ENCODE measurements around the gene NKX2-3. TPM values are rescaled to one million over a fixed set of nuclear protein-coding genes. Genes with fewer than 3 reads are reported as not detected.

NKX2-3 gene
- total RNA-seq, 1 experiment from 2014 or later, result not detected

- Histone ChIP-seq H3K9me2 (ENCODE audit: insufficient read depth) (no peaks in the 10 kb centered on the region), H3K4me1 (ENCODE audit: control insufficient read depth in 1 of 2, insufficient read depth in 2 of 2, low read length in 2 of 2) (no peaks in the 10 kb centered on the region), H3K9ac (ENCODE audit: low read length) (no peak overlapping the region), H3K79me2 (ENCODE audit: insufficient read depth, low read length) (no peaks in the 10 kb centered on the region), H3K4me3 (replicated peaks in 1 of 2; ENCODE audit: low read depth in 1 of 2, low read length in 2 of 2) (no peak overlapping the region), H3K4me2 (ENCODE audit: low read length) (no peak overlapping the region), H3K27me3 (ENCODE audit: insufficient read depth, low read length) (no peaks in the 10 kb centered on the region), H2AFZ (ENCODE audit: low read depth, low read length, poor library complexity, severe bottlenecking) (no peak overlapping the region), H3K27ac (ENCODE audit: low read depth, low read length) (no peak overlapping the region), H4K20me1 (ENCODE audit: insufficient read depth) (no peaks in the 10 kb centered on the region), H3K36me3 (ENCODE audit: control insufficient read depth in 1 of 2, insufficient read depth in 2 of 2, low read length in 2 of 2) (no peaks in the 10 kb centered on the region), H3K9me3 (ENCODE audit: control insufficient read depth in 1 of 2, insufficient read depth in 1 of 2, low read depth in 1 of 2, low read length in 2 of 2) (no peaks in the 10 kb centered on the region)
- intact Hi-C loops (cut with micrococcal nuclease), result no loop called here
- POLR2A ChIA-PET, result no interaction called here
- TF ChIP-seq ELF1 (IDR thresholded peaks at IDR 0.05; ENCODE audit: borderline replicate concordance, low read depth) (no peak), TCF7L2 (IDR thresholded peaks at IDR 0.05; ENCODE audit: borderline replicate concordance, extremely low read depth, insufficient read depth, insufficient read length) (no peak), REST (IDR thresholded peaks at IDR 0.05; ENCODE audit: low read depth) (no peak), POLR2AphosphoS5 (IDR thresholded peaks at IDR 0.05; ENCODE audit: low read depth, low read length) (no peak), JUND (IDR thresholded peaks at IDR 0.05) (no peak), CEBPB (IDR thresholded peaks at IDR 0.05; ENCODE audit: low read depth) (no peak)
- no TSS peak for BruUV-seq (replicated peaks)
- CTCF ChIA-PET, result no interaction called here
- DNase-seq (ENCODE audit: low read depth, low spot score) (no peak), ATAC-seq (no peak)
- RAD21 ChIA-PET (ENCODE audit: low non-redundant PET in 1 of 2, low total read pairs in 2 of 2, uncharacterized antibody in 2 of 2, unreplicated experiment in 2 of 2), result no interaction called here
These were observed 37.2 kb downstream of the NKX2-3 start for GRCh38 chr10:99569961-99570360.

GRCh38 chr10:99571816-99572215 lies 39.1 kb downstream of the NKX2-3 start:
- no peaks in the 10 kb centered on the region for H3K27me3 ChIP-seq (ENCODE audit: insufficient read depth, low read length)
- intact Hi-C loops (cut with micrococcal nuclease), result no loop called here
- no peak overlapping the region for H3K4me2 ChIP-seq (ENCODE audit: low read length)
- ATAC-seq, result no peak
- no peak overlapping the region for H3K9ac ChIP-seq (ENCODE audit: low read length)
- H3K36me3 ChIP-seq (ENCODE audit: control insufficient read depth in 1 of 2, insufficient read depth in 2 of 2, low read length in 2 of 2), result no peaks in the 10 kb centered on the region
- H2AFZ ChIP-seq (ENCODE audit: low read depth, low read length, poor library complexity, severe bottlenecking), result no peak overlapping the region
- POLR2A ChIA-PET, result no interaction called here
- H3K4me3 ChIP-seq (replicated peaks in 1 of 2; ENCODE audit: low read depth in 1 of 2, low read length in 2 of 2), result no peak overlapping the region
- no peak for DNase-seq (ENCODE audit: low read depth, low spot score)
- H4K20me1 ChIP-seq (ENCODE audit: insufficient read depth), result no peaks in the 10 kb centered on the region
- H3K27ac ChIP-seq (ENCODE audit: low read depth, low read length), result no peak overlapping the region
- no peaks in the 10 kb centered on the region for H3K4me1 ChIP-seq (ENCODE audit: control insufficient read depth in 1 of 2, insufficient read depth in 2 of 2, low read length in 2 of 2)
- BruUV-seq (replicated peaks), result no TSS peak
- CTCF ChIA-PET, result interaction anchor here (1.3 kb wide), 1 partner anchor 11 kb away, joined by 4 read pairs; no protein-coding TSS in a partner anchor
- no peaks in the 10 kb centered on the region for H3K9me2 ChIP-seq (ENCODE audit: insufficient read depth)
- H3K79me2 ChIP-seq (ENCODE audit: insufficient read depth, low read length), result no peaks in the 10 kb centered on the region
- no peaks in the 10 kb centered on the region for H3K9me3 ChIP-seq (ENCODE audit: control insufficient read depth in 1 of 2, insufficient read depth in 1 of 2, low read depth in 1 of 2, low read length in 2 of 2)
- RAD21 ChIA-PET (ENCODE audit: low non-redundant PET in 1 of 2, low total read pairs in 2 of 2, uncharacterized antibody in 2 of 2, unreplicated experiment in 2 of 2), result no interaction called here
- TF ChIP-seq CBX3 (IDR thresholded peaks at IDR 0.05; ENCODE audit: low read depth) (no peak), TCF7L2 (IDR thresholded peaks at IDR 0.05; ENCODE audit: borderline replicate concordance, extremely low read depth, insufficient read depth, insufficient read length) (no peak), SP1 (IDR thresholded peaks at IDR 0.05; ENCODE audit: low read depth) (no peak), POLR2AphosphoS5 (IDR thresholded peaks at IDR 0.05; ENCODE audit: low read depth, low read length) (no peak), ZFX (IDR thresholded peaks at IDR 0.05) (no peak), ELF1 (IDR thresholded peaks at IDR 0.05; ENCODE audit: borderline replicate concordance, low read depth) (no peak), REST (IDR thresholded peaks at IDR 0.05; ENCODE audit: low read depth) (no peak), RAD21 (IDR thresholded peaks at IDR 0.05; ENCODE audit: low read depth) (no peak), EZH2phosphoT487 (IDR thresholded peaks at IDR 0.05; ENCODE audit: borderline replicate concordance) (no peak)
